ENCODE measurements around the gene GSDMA. TPM values are rescaled to one million over a fixed set of nuclear protein-coding genes. Genes with fewer than 3 reads are reported as not detected.

The GSDMA gene
- total RNA-seq, 1 donor from 2014 or later: not detected

GRCh38 chr17:39954876-39955275 lies 7.9 kb upstream of the GSDMA start:
- no peak for DNase-seq (ENCODE audit: extremely low spot score, unreplicated experiment)
- no peak for TF ChIP-seq CTCF (conservative IDR thresholded peaks at IDR 0.05)
- Mint-ChIP-seq H3K4me1 (ENCODE audit: unreplicated experiment) (peaks cover 14% of the 10 kb centered on the region), H3K27ac (no peak overlapping the region), H3K27me3 (peaks cover 3% of the 10 kb centered on the region), H3K9me3 (no peaks in the 10 kb centered on the region), H3K36me3 (no peaks in the 10 kb centered on the region), H3K4me3 (peak overlapping the region; percentile 41)

- no peak for TF ChIP-seq CTCF (conservative IDR thresholded peaks at IDR 0.05)
- DNase-seq (ENCODE audit: extremely low spot score, unreplicated experiment): no peak
- peaks cover 14% of the 10 kb centered on the region for H3K4me1 Mint-ChIP-seq (ENCODE audit: unreplicated experiment)
- H3K27ac Mint-ChIP-seq: no peak overlapping the region
- peak overlapping the region; percentile 20 for H3K4me3 Mint-ChIP-seq
- H3K36me3 Mint-ChIP-seq: no peaks in the 10 kb centered on the region
- peaks cover 6% of the 10 kb centered on the region for H3K27me3 Mint-ChIP-seq
- H3K9me3 Mint-ChIP-seq: no peaks in the 10 kb centered on the region
Observed at GRCh38 chr17:39955726-39956225, 7.0 kb upstream of the GSDMA start.

- no peak for DNase-seq (ENCODE audit: extremely low spot score, unreplicated experiment)
- Mint-ChIP-seq H3K27me3 (peaks cover 20% of the 10 kb centered on the region), H3K4me3 (no peak overlapping the region), H3K4me1 (ENCODE audit: unreplicated experiment) (peaks cover 9% of the 10 kb centered on the region), H3K9me3 (no peaks in the 10 kb centered on the region), H3K27ac (no peak overlapping the region), H3K36me3 (no peaks in the 10 kb centered on the region)
- TF ChIP-seq CTCF (conservative IDR thresholded peaks at IDR 0.05): no peak
Observed at GRCh38 chr17:39960524-39961041, 2.2 kb upstream of the GSDMA start.

DNA sequence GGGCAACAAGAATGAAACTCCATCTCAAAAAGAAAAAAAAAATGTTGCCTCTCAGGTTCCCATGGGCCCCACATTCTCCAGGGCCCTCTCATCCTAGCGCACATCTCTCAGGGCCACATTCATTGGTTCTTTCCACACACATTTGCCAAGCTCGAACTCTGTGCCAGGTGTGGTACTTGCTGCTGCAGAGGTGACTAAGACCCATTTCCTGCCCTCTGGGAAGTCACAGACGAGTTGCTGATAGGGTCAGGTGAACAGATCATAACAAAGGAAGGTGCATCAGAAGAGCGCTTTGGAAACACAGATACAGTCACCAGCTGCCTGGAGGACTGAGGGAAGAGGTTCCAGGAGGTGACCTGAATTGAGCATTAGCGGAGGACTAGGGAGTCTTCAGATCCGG lies 1.0 kb downstream of the GSDMA start:
- H3K4me3 Mint-ChIP-seq: no peak overlapping the region
- no peak overlapping the region for H3K27ac Mint-ChIP-seq
- H3K9me3 Mint-ChIP-seq: no peaks in the 10 kb centered on the region
- H3K27me3 Mint-ChIP-seq: peaks cover 39% of the 10 kb centered on the region
- no peaks in the 10 kb centered on the region for H3K36me3 Mint-ChIP-seq
- H3K4me1 Mint-ChIP-seq (ENCODE audit: unreplicated experiment): peaks cover 8% of the 10 kb centered on the region
- no peak for TF ChIP-seq CTCF (conservative IDR thresholded peaks at IDR 0.05)
- DNase-seq (ENCODE audit: extremely low spot score, unreplicated experiment): no peak

- Mint-ChIP-seq H3K4me1 (ENCODE audit: unreplicated experiment) (peaks cover 3% of the 10 kb centered on the region), H3K27me3 (peaks cover 50% of the 10 kb centered on the region), H3K36me3 (no peaks in the 10 kb centered on the region), H3K4me3 (no peak overlapping the region), H3K27ac (no peak overlapping the region), H3K9me3 (no peaks in the 10 kb centered on the region)
- no peak for DNase-seq (ENCODE audit: extremely low spot score, unreplicated experiment)
- TF ChIP-seq CTCF (conservative IDR thresholded peaks at IDR 0.05): no peak
Observed at GRCh38 chr17:39965017-39965699, 2.4 kb downstream of the GSDMA start.

Data from type B pancreatic cell (in vitro differentiated cells).